Adrenal gland (tissue), 12 donors: ENCODE results near the gene ST6GALNAC3. TPM values are rescaled to one million over a fixed set of nuclear protein-coding genes. Genes with fewer than 3 reads are reported as not detected.
"Not testable (repeated sequence)": the region's sequence is repeated elsewhere in the genome, so short reads cannot be mapped to it uniquely, and the experiment has no call there.

Experiments used
- DNase-seq, 7 donors: peaks; one replicate each; pipeline ENCODE4 v3.0.0-alpha.2; 2019 to 2020
- H3K27ac ChIP-seq, 5 donors: fragments of 200-600 bp; sonication (generic) in 4 of 5; 1 replicate in 3 of 5; 2 replicates in 2 of 5; pipeline versions ENCODE4 v1.5.1 to v1.8.0; 2016 to 2020; ENCODE audit warnings: mild to moderate bottlenecking in 1 of 5
- H3K27me3 ChIP-seq: fragments of 200-600 bp; 2 replicates; pipeline ENCODE4 v1.8.0; 2021
- H3K36me3 ChIP-seq, 2 donors: fragments of 200-600 bp; replicated peaks in 1 of 2; 1 replicate in 1 of 2; 2 replicates in 1 of 2; pipeline versions ENCODE4 v1.5.1 to v1.8.0; 2018 to 2022
- H3K4me1 ChIP-seq, 2 donors: fragments of 200-600 bp; replicated peaks in 1 of 2; 1 replicate in 1 of 2; 2 replicates in 1 of 2; pipeline versions ENCODE4 v1.5.1 to v1.8.0; 2018 to 2021
- H3K4me3 ChIP-seq, 4 donors: fragments of 200-600 bp; sonication (generic) in 3 of 4; one replicate each; pipeline ENCODE4 v1.5.1; 2016 to 2018
- H3K9me3 ChIP-seq, 3 donors: fragments of 200-600 bp; sonication (generic) in 1 of 3; replicated peaks in 1 of 3; 1 replicate in 2 of 3; 2 replicates in 1 of 3; pipeline versions ENCODE4 v1.5.1 to v1.8.0; 2016 to 2021
- CTCF ChIP-seq, 6 experiments: fragments of 450-650 bp in 4 of 6; fragments of 200-600 bp in 2 of 6; sonication (generic) in 1 of 6; IDR thresholded peaks; 1 replicate in 5 of 6; 2 replicates in 1 of 6; pipeline versions ENCODE4 v1.5.1 to v1.8.0; 2016 to 2021; ENCODE audit warnings: antibody characterized with exemption in 6 of 6, mild to moderate bottlenecking in 2 of 6, moderate library complexity in 1 of 6
- POLR2A ChIP-seq, 2 donors: fragments of 450-650 bp; IDR thresholded peaks; one replicate each; pipeline ENCODE4 v1.6.1; 2017; ENCODE audit warnings: antibody characterized with exemption in 2 of 2, mild to moderate bottlenecking in 2 of 2, moderate library complexity in 1 of 2
- WGBS, 4 donors: extraction: QIAGEN DNeasy Blood & Tissue Kit in 2 of 4; methylation state at CpG; one replicate each; pipeline versions ENCODE4 v1.1.5 to v1.1.7; 2013 to 2017; 5-methylcytosine and 5-hydroxymethylcytosine counted together
- intact Hi-C, 2 donors: fragments of 100-400 bp; cut with DNase I; formaldehyde crosslinking; loops; one replicate each; pipeline versions ENCODE4 v1.14.1 to v1.15.0; 2022 to 2023
- polyA plus RNA-seq, 3 donors: library from polyadenylated mRNA; stranded (reverse); fragments of 200-250 nt in 2 of 3; fragments of 350-450 nt in 1 of 3; fragmentation: Illumina TruSeq in 1 of 3; extraction: RNeasy Lipid Tissue Mini Kit (QIAGEN cat#74804) in 1 of 3; gene quantifications; one replicate each; pipeline ENCODE4 v1.2.3, GENCODE V29; 2013 to 2014
- total RNA-seq, 9 donors: library from RNA; depleted of rRNA in 4 of 9; stranded (reverse); fragments of >200 nt in 4 of 9; fragments of 120-200 nt in 1 of 9; fragmentation: NEBNext Ultra II Directional in 1 of 9; extraction: Animal tissue kit (Norgen Biotek cat#: 25700) in 1 of 9; gene quantifications; one replicate each; pipeline versions ENCODE4 v1.1.0 to v1.2.4, GENCODE V29; 2013 to 2023
- donor health status: healthy with polysubstance abuse.
- donor health status: Bipolar disorder and iron deficiency.
- donor health status: DM: yes; HTN: yes; CAD: no.
- donor health status: DM: no; HTN: no; CAD: no.
- donor health status: DM: no; HTN: no; CAD: no.
- donor health status: DM: yes; HTN: yes; CAD: no.

ST6GALNAC3 gene
- total and polyA plus RNA-seq, 12 donors = 1.4 to 11.5 (median 5.9) TPM

DNA sequence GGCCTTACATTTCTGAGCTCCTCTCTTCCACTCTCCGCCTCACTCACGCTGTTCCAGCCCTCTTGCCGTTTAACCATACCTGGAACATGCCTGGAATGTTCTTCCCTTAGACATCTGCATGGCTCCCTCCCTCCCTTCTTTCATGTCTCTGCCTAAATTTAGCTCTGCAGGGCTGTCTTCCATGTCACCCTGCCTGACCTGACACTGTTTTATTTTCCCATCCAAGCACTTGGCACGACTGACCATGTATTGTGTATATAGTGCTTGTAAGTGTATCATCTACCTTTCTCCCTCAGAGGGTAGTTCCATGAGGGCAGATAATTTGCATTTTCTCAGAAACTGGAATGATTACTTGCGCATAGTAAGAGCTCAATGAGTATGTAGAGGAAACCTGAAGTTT is 47.3 kb downstream of the ST6GALNAC3 start:
- H3K36me3 ChIP-seq = no peaks in the 10 kb centered on the region
- 66 to 76% (median 73%) methylated on average over 5 of the region's 5 CpGs for WGBS, 4 donors
- TF ChIP-seq CTCF (IDR thresholded peaks at IDR 0.05) (no peak), POLR2A (IDR thresholded peaks at IDR 0.05) (no peak)
- DNase-seq = no peak
- intact Hi-C loops = no loop called here
- H3K9me3 ChIP-seq = no peaks in the 10 kb centered on the region
- no peaks in the 10 kb centered on the region for H3K27me3 ChIP-seq
- no peak overlapping the region for H3K27ac ChIP-seq
- no peak overlapping the region for H3K4me3 ChIP-seq
- H3K4me1 ChIP-seq = no peaks in the 10 kb centered on the region

DNA sequence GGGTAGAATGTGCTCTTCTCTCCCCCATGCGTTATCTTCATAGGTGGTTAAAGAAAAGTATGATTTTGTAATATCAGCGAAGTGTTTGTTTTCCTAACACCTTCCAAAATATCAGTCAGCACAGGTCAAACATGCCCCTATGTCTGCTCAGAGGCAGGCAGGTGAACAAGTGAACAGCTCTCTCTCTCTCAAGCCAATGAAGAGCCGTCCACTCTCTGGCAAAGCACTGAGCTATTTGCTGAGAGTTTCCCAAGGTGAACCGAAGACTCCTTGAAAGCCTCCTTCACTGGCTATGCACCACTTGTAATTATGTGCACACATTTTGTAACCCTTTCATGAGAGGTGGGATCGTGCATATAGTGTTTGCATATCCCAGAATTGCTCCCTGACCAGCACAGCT is 47.7 kb downstream of the ST6GALNAC3 start:
- H3K9me3 ChIP-seq = no peaks in the 10 kb centered on the region
- 75 to 82% (median 78%) methylated on average over 5 of the region's 5 CpGs for WGBS, 4 donors
- no peaks in the 10 kb centered on the region for H3K27me3 ChIP-seq
- intact Hi-C loops = no loop called here
- TF ChIP-seq CTCF (IDR thresholded peaks at IDR 0.05) (no peak), POLR2A (IDR thresholded peaks at IDR 0.05) (no peak)
- H3K4me3 ChIP-seq = no peak overlapping the region
- H3K36me3 ChIP-seq = no peaks in the 10 kb centered on the region
- DNase-seq = no peak
- H3K27ac ChIP-seq = no peak overlapping the region
- no peaks in the 10 kb centered on the region for H3K4me1 ChIP-seq

DNA sequence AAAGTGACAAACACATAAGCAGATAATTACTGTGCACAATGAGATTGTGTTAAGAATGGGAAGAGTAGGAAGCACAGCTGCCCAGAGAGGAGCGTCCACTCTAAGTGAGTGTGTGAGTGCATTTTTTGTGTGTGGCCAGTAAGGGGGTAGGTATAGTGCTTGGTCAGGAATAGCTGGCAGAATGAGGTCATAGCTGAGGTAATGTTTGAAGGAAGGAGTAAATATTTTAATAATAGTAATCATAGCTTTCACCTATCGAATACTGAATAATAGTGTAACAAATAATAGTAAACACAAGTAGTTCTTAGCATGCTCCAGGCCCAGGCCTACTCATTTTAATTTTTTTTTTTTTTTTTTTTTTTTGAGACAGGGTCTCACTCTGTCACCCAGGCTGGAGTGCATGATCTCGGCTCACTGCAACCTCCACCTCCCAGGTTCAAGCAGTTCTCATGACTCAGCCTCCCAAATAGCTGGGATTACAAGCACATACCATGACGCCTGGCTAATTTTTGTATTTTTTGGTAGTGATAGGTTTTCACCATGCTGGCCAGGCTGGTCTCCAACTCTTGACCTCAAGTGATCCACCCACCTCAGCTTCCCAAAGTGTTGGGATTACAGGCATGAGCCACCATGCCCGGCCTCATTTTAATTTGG is 49.0 kb downstream of the ST6GALNAC3 start:
- intact Hi-C loops, H3K27ac ChIP-seq, H3K9me3 ChIP-seq: not testable (repeated sequence)

GRCh38 chr1:76124196-76124595 is 49.6 kb downstream of the ST6GALNAC3 start:
- intact Hi-C loops = no loop called here
- DNase-seq = no peak
- WGBS, 4 donors = 86 to 91% (median 89%) methylated on average over 7 of the region's 7 CpGs
- H3K27me3 ChIP-seq = no peaks in the 10 kb centered on the region
- H3K4me3 ChIP-seq = no peak overlapping the region
- H3K36me3 ChIP-seq = no peaks in the 10 kb centered on the region
- TF ChIP-seq CTCF (IDR thresholded peaks at IDR 0.05) (no peak), POLR2A (IDR thresholded peaks at IDR 0.05) (no peak)
- H3K27ac ChIP-seq = no peak overlapping the region
- H3K9me3 ChIP-seq = no peaks in the 10 kb centered on the region
- no peaks in the 10 kb centered on the region for H3K4me1 ChIP-seq

More for the DNA sequence above, 49.0 kb downstream of the ST6GALNAC3 start:
- 68 to 94% (median 90%) methylated on average over 5 of the region's 5 CpGs for WGBS, 4 donors
- H3K27me3 ChIP-seq, DNase-seq, H3K4me1 ChIP-seq, H3K4me3 ChIP-seq, H3K36me3 ChIP-seq: not testable (repeated sequence)
